Sigmoid colon (tissue), 7 donors: ENCODE results near the gene ZNF440. TPM values are rescaled to one million over a fixed set of nuclear protein-coding genes. Genes with fewer than 3 reads are reported as not detected.
"Not testable (repeated sequence)": the region's sequence is repeated elsewhere in the genome, so short reads cannot be mapped to it uniquely, and the experiment has no call there.

Source experiments
- DNase-seq: peaks from one replicate; pipeline ENCODE4 v3.0.0-alpha.2; 2019
- H3K27ac ChIP-seq, 4 donors: fragments of 200-600 bp; sonication (generic); one replicate each; pipeline ENCODE4 v1.5.1; 2016 to 2019; ENCODE audit warnings: mild to moderate bottlenecking in 1 of 4
- H3K27me3 ChIP-seq, 3 donors: fragments of 200-600 bp; sonication (generic); one replicate each; pipeline ENCODE4 v1.5.1; 2019; ENCODE audit warnings: mild to moderate bottlenecking in 1 of 3
- H3K36me3 ChIP-seq, 4 donors: fragments of 200-600 bp; sonication (generic); one replicate each; pipeline ENCODE4 v1.5.1; 2016 to 2019
- H3K4me1 ChIP-seq, 4 donors: fragments of 200-600 bp; sonication (generic); one replicate each; pipeline ENCODE4 v1.5.1; 2017 to 2019
- H3K4me3 ChIP-seq, 4 donors: fragments of 200-600 bp; sonication (generic); one replicate each; pipeline ENCODE4 v1.5.1; 2017 to 2019; ENCODE audit warnings: mild to moderate bottlenecking in 2 of 4, moderate library complexity in 1 of 4
- H3K9me3 ChIP-seq, 4 donors: fragments of 200-600 bp in 3 of 4; sonication (generic) in 3 of 4; one replicate each; pipeline versions ENCODE4 v1.5.1 to v1.6.1; 2013 to 2019
- EP300 ChIP-seq, 4 donors: sonication (generic); formaldehyde crosslinking; IDR thresholded peaks; one replicate each; pipeline ENCODE4 v1.6.1; 2017; ENCODE audit warnings: antibody characterized with exemption in 4 of 4
- POLR2A ChIP-seq, 2 donors: fragments of 450-650 bp; IDR thresholded peaks; one replicate each; pipeline ENCODE4 v1.6.1; 2016; ENCODE audit warnings: antibody characterized with exemption in 2 of 2, mild to moderate bottlenecking in 2 of 2, moderate library complexity in 2 of 2
- POLR2AphosphoS5 ChIP-seq, 4 donors: sonication (generic); formaldehyde crosslinking; IDR thresholded peaks; one replicate each; pipeline ENCODE4 v1.6.1; 2017; ENCODE audit warnings: antibody characterized with exemption in 4 of 4
- WGBS, 2 donors: extraction: QIAGEN DNeasy Blood & Tissue Kit; methylation state at CpG; one replicate each; pipeline ENCODE4 v1.1.7; 2013; 5-methylcytosine and 5-hydroxymethylcytosine counted together
- intact Hi-C: fragments of 100-400 bp; cut with DNase I; formaldehyde crosslinking; loops from one replicate; pipeline ENCODE4 v1.15.1; 2023
- polyA plus RNA-seq, 3 donors: library from polyadenylated mRNA; stranded (reverse); fragments of 200-250 nt; gene quantifications; one replicate each; pipeline ENCODE4 v1.2.3, GENCODE V29; 2013
- total RNA-seq, 4 donors: library from RNA; depleted of rRNA; stranded (reverse); fragments of >200 nt; gene quantifications; one replicate each; pipeline ENCODE4 v1.1.0, GENCODE V29; 2016
- TF ChIP-seq, protein P1 (sequence below), 4 experiments: fragments of 450-650 bp in 3 of 4; fragments of 200-600 bp in 1 of 4; IDR thresholded peaks; one replicate each; pipeline ENCODE4 v1.5.1; 2016 to 2019; ENCODE audit warnings: antibody characterized with exemption in 4 of 4, mild to moderate bottlenecking in 3 of 4, moderate library complexity in 2 of 4
- donor health status: healthy with polysubstance abuse.
- donor health status: Bipolar disorder and iron deficiency.
- donor health status: healthy.

Gene ZNF440
- total and polyA plus RNA-seq, 7 donors, result 5.6 to 15.0 (median 9.0) TPM

- DNase-seq, result no peak
- no peak overlapping the region for H3K4me3 ChIP-seq
- H3K27ac ChIP-seq, result no peak overlapping the region
- H3K9me3 ChIP-seq, result peaks cover 10 to 47% (median 26%) of the 10 kb centered on the region in 4 donors
- WGBS, 2 donors, result 97 to 98% methylated on average over 8 of the region's 8 CpGs
- intact Hi-C loops, result no loop called here
- TF ChIP-seq, protein P1, sequence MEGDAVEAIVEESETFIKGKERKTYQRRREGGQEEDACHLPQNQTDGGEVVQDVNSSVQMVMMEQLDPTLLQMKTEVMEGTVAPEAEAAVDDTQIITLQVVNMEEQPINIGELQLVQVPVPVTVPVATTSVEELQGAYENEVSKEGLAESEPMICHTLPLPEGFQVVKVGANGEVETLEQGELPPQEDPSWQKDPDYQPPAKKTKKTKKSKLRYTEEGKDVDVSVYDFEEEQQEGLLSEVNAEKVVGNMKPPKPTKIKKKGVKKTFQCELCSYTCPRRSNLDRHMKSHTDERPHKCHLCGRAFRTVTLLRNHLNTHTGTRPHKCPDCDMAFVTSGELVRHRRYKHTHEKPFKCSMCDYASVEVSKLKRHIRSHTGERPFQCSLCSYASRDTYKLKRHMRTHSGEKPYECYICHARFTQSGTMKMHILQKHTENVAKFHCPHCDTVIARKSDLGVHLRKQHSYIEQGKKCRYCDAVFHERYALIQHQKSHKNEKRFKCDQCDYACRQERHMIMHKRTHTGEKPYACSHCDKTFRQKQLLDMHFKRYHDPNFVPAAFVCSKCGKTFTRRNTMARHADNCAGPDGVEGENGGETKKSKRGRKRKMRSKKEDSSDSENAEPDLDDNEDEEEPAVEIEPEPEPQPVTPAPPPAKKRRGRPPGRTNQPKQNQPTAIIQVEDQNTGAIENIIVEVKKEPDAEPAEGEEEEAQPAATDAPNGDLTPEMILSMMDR (IDR thresholded peaks at IDR 0.05), result no peak
- TF ChIP-seq POLR2AphosphoS5 (IDR thresholded peaks at IDR 0.05) (no peak), EP300 (IDR thresholded peaks at IDR 0.05) (no peak), POLR2A (IDR thresholded peaks at IDR 0.05) (no peak)
- H3K36me3 ChIP-seq, result peaks cover 16 to 36% (median 22%) of the 10 kb centered on the region in 4 donors
- H3K4me1 ChIP-seq, result no peaks in the 10 kb centered on the region
- no peaks in the 10 kb centered on the region for H3K27me3 ChIP-seq
These were observed 54.1 kb downstream of the ZNF440 start for GRCh38 chr19:11868188-11868587.

GRCh38 chr19:11872624-11873023, 58.6 kb downstream of the ZNF440 start:
- Histone ChIP-seq H3K4me1 (no peaks in the 10 kb centered on the region), H3K4me3 (no peak overlapping the region), H3K36me3 (peaks cover 8 to 17% (median 13%) of the 10 kb centered on the region in 4 donors), H3K9me3 (peaks cover 10 to 25% (median 17%) of the 10 kb centered on the region in 4 donors), H3K27me3 (no peaks in the 10 kb centered on the region), H3K27ac (no peak overlapping the region)
- intact Hi-C loops, result no loop called here
- no peak for DNase-seq
- 95% methylated on average over 9 of the region's 9 CpGs for WGBS, 2 donors
- no peak for TF ChIP-seq POLR2A (IDR thresholded peaks at IDR 0.05)
- TF ChIP-seq, protein P1 (IDR thresholded peaks at IDR 0.05), result no peak

- Histone ChIP-seq H3K27me3 (no peaks in the 10 kb centered on the region), H3K27ac (no peak overlapping the region), H3K4me1 (no peaks in the 10 kb centered on the region), H3K4me3 (no peak overlapping the region), H3K9me3 (peaks cover 3 to 18% (median 6%) of the 10 kb centered on the region in 4 donors), H3K36me3 (peaks cover 0 to 6% (median 2%) of the 10 kb centered on the region in 4 donors)
- TF ChIP-seq POLR2AphosphoS5 (IDR thresholded peaks at IDR 0.05) (no peak), POLR2A (IDR thresholded peaks at IDR 0.05) (no peak), EP300 (IDR thresholded peaks at IDR 0.05) (no peak)
- TF ChIP-seq, protein P1 (IDR thresholded peaks at IDR 0.05), result no peak
- DNase-seq, result no peak
- intact Hi-C loops, result no loop called here
- 73 to 89% methylated on average over 1 of the region's 1 CpG for WGBS, 2 donors
These were observed 59.7 kb downstream of the ZNF440 start for GRCh38 chr19:11873762-11874161.

DNA sequence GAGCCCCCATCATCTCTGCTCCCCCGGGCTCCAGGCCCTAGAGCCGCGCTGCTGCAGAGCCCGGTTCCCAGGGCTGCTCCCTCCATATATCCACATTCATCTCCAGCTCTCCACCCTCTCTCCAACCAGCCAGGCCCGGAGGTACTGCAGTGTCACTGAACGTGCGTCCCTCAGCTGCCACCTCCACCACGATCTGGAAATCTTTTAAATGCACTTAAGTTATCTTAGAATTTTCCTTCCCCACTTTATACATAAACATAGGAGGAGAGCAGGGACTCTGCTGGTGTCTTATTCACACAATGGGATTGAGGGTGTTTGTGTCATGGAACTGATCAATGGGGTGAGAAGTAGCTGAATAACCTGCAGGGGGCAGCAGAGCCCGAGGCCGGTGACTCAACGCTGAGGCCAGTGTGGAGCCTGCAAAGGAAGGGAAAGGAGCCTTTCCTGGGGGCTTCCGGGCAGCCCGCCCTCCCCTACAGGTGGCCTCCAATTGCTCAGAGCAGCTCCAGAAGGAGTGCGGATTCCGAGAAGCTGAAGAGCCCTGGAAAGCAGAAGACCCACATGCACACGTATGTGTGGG, 65.7 kb downstream of the ZNF440 start:
- not testable (repeated sequence) for H3K4me1 ChIP-seq, H3K4me3 ChIP-seq, H3K9me3 ChIP-seq, DNase-seq, H3K36me3 ChIP-seq, H3K27ac ChIP-seq, H3K27me3 ChIP-seq
- TF ChIP-seq, protein P1 (IDR thresholded peaks at IDR 0.05), result peak in 1 of 4 experiments; percentile 19
- intact Hi-C loops, result loop anchor here (2.0 to 5.0 kb wide), 4 partner anchors 43 to 261 kb away; partner anchors contain the start of genes ZNF20 and ZNF491
- whole genome bisulfite sequencing, 2 donors, result 83% methylated on average over 16 of the region's 16 CpGs

GRCh38 chr19:11880598-11880997, 66.5 kb downstream of the ZNF440 start:
- Histone ChIP-seq H3K27ac (no peak overlapping the region), H3K36me3 (no peaks in the 10 kb centered on the region), H3K4me1 (peaks cover 0 to 6% (median 3%) of the 10 kb centered on the region in 4 donors), H3K4me3 (no peak overlapping the region), H3K27me3 (no peaks in the 10 kb centered on the region), H3K9me3 (no peaks in the 10 kb centered on the region)
- WGBS, 2 donors, result 92 to 93% methylated on average over 12 of the region's 12 CpGs
- DNase-seq, result no peak
- intact Hi-C loops, result loop anchor here (2.0 to 5.0 kb wide), 4 partner anchors 42 to 260 kb away; partner anchors contain the start of genes ZNF20 and ZNF491
- TF ChIP-seq EP300 (IDR thresholded peaks at IDR 0.05) (no peak), POLR2AphosphoS5 (IDR thresholded peaks at IDR 0.05) (no peak), POLR2A (IDR thresholded peaks at IDR 0.05) (no peak)
- TF ChIP-seq, protein P1 (IDR thresholded peaks at IDR 0.05), result no peak
